Caco-2 (cell line): ENCODE measurements around the gene SQOR. TPM values are rescaled to one million over a fixed set of nuclear protein-coding genes. Genes with fewer than 3 reads are reported as not detected.

ENCODE experiments used
- BruUV-seq: library from RNA; stranded (reverse); fragments of 400-500 nt; replicated peaks from 2 replicates; lab custom pipeline; 2021; lab: Mats Ljungman, UMichigan
- CTCF ChIA-PET: fragments of 300-600 bp; sonication (Branson Sonifier 250); formaldehyde crosslinking; loops from one replicate; lab custom pipeline; 2022; ENCODE audit warnings: antibody characterized with exemption; lab: Charles Lee
- POLR2A ChIA-PET: fragments of 300-600 bp; sonication (Branson Sonifier 250); formaldehyde crosslinking; loops from one replicate; lab custom pipeline; 2022; ENCODE audit warnings: antibody characterized with exemption; lab: Charles Lee
- DNase-seq, 2 experiments: peaks; one replicate each; pipeline versions ENCODE4 v3.0.0 to v3.0.0-alpha.2; 2020 to 2022
- H3K27me3 ChIP-seq: replicated peaks from 2 replicates; pipeline ENCODE4 v1.6.0; 2011; ENCODE audit warnings: low read length; ENCODE audit not compliant: control insufficient read depth, insufficient read depth
- H3K36me3 ChIP-seq: 2 replicates; pipeline ENCODE4 v1.5.1; 2011; ENCODE audit warnings: low read length; ENCODE audit not compliant: control insufficient read depth, insufficient read depth
- H3K4me1 ChIP-seq: fragments of 250-450 bp; sonication (Bioruptor Pico); 2 replicates; pipeline ENCODE4 v1.5.1; 2020; ENCODE audit warnings: mild to moderate bottlenecking
- H3K4me3 ChIP-seq: 2 replicates; pipeline ENCODE4 v1.5.1; 2011; ENCODE audit warnings: low read depth, mild to moderate bottlenecking, control low read depth, low read length
- H3K9me3 ChIP-seq: fragments of 250-450 bp; sonication (Bioruptor Pico); 2 replicates; pipeline ENCODE4 v1.5.1; 2020; ENCODE audit warnings: mild to moderate bottlenecking, moderate library complexity
- H3K27ac Mint-ChIP-seq: one replicate; pipeline ENCODE4 v1.8.0; 2022; ENCODE audit warnings: mixed read lengths; ENCODE audit not compliant: unreplicated experiment
- H3K27me3 Mint-ChIP-seq: one replicate; pipeline ENCODE4 v1.8.0; 2022; ENCODE audit warnings: mixed read lengths; ENCODE audit not compliant: insufficient read depth, unreplicated experiment
- H3K36me3 Mint-ChIP-seq: one replicate; pipeline ENCODE4 v1.8.0; 2022; ENCODE audit warnings: mild to moderate bottlenecking, mixed read lengths; ENCODE audit not compliant: insufficient read depth, unreplicated experiment
- H3K4me1 Mint-ChIP-seq: one replicate; pipeline ENCODE4 v1.8.0; 2022; ENCODE audit warnings: low read depth, mixed read lengths; ENCODE audit not compliant: unreplicated experiment
- H3K4me3 Mint-ChIP-seq: one replicate; pipeline ENCODE4 v1.8.0; 2022; ENCODE audit warnings: mild to moderate bottlenecking, moderate library complexity, mixed read lengths; ENCODE audit not compliant: unreplicated experiment
- H3K9me3 Mint-ChIP-seq: one replicate; pipeline ENCODE4 v1.8.0; 2022; ENCODE audit warnings: mixed read lengths; ENCODE audit not compliant: unreplicated experiment
- intact Hi-C: fragments of 100-400 bp; cut with micrococcal nuclease; formaldehyde crosslinking; loops from one replicate; pipeline ENCODE4 v1.10.0; 2022; ENCODE audit not compliant: unreplicated experiment
- total RNA-seq: library from RNA; stranded (reverse); gene quantifications from 2 replicates; pipeline ENCODE4 v1.2.3, GENCODE V29; 2022
- TF ChIP-seq, protein P1 (sequence below), 2 experiments: fragments of 200-600 bp in 1 of 2; IDR thresholded peaks; 1 replicate in 1 of 2; 2 replicates in 1 of 2; pipeline versions ENCODE4 v1.5.1 to v1.8.0; 2011 to 2022; ENCODE audit warnings: antibody characterized with exemption in 1 of 2, control low read depth in 1 of 2, inconsistent platforms in 1 of 2, low read depth in 1 of 2, low read length in 1 of 2, mild to moderate bottlenecking in 1 of 2, moderate library complexity in 1 of 2; ENCODE audit not compliant: insufficient read depth in 1 of 2, severe bottlenecking in 1 of 2, unreplicated experiment in 1 of 2

The SQOR gene
- total RNA-seq, 1 experiment from 2014 or later: 5.0 TPM

DNA sequence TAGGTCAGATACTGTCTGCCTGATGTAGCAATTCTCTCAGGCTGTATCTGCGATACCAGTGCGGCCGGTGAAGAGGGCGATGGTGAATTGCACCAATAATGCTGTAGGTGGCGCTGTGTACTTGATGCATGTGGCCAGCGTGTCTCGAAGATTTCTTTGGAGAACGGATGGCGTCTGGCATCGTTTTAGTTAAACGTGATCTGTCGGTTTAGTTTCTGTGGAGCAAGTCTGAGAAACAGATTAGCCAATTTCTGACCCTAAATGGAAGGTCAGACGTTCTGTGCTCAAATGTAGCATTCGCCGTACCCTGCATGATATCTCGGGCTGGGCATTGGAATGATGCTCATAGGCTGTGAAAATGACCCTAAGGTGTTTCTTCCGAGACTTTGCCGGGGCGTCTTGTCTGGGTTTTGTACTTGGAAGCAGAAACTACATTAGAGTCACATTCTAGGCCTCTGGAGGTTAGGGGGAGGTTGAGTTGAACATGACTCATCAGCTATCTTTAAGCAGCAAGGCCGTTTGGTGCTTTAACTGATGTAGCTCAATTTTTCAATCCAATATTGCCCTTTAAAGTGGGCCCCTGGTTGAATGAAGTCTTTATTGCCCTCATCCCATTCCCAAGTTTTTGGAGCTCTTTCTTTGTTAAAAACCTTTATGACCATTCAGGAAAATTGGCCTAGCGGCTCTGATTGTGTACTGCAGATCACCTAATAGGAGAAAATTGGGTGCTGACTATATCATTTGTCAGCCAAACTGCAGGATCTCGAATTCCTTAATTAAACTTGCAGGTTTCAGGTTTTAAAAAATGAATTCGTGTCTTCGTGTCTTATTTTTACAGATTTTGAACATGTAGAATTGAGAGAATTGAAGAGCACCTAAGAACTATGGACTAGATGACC lies 80.0 kb downstream of the SQOR start:
- Mint-ChIP-seq H3K9me3 (peaks cover 6% of the 10 kb centered on the region), H3K4me1 (peaks cover 5% of the 10 kb centered on the region), H3K36me3 (no peaks in the 10 kb centered on the region), H3K27me3 (peaks cover 5% of the 10 kb centered on the region), H3K27ac (no peak overlapping the region), H3K4me3 (no peak overlapping the region)
- Histone ChIP-seq H3K27me3 (no peaks in the 10 kb centered on the region), H3K36me3 (no peaks in the 10 kb centered on the region), H3K4me3 (no peak overlapping the region), H3K9me3 (no peaks in the 10 kb centered on the region), H3K4me1 (no peaks in the 10 kb centered on the region)
- TF ChIP-seq, protein P1, sequence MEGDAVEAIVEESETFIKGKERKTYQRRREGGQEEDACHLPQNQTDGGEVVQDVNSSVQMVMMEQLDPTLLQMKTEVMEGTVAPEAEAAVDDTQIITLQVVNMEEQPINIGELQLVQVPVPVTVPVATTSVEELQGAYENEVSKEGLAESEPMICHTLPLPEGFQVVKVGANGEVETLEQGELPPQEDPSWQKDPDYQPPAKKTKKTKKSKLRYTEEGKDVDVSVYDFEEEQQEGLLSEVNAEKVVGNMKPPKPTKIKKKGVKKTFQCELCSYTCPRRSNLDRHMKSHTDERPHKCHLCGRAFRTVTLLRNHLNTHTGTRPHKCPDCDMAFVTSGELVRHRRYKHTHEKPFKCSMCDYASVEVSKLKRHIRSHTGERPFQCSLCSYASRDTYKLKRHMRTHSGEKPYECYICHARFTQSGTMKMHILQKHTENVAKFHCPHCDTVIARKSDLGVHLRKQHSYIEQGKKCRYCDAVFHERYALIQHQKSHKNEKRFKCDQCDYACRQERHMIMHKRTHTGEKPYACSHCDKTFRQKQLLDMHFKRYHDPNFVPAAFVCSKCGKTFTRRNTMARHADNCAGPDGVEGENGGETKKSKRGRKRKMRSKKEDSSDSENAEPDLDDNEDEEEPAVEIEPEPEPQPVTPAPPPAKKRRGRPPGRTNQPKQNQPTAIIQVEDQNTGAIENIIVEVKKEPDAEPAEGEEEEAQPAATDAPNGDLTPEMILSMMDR (IDR thresholded peaks at IDR 0.05; ENCODE audit: insufficient read depth in 1 of 2, low read depth in 1 of 2, low read length in 1 of 2, severe bottlenecking in 1 of 2, unreplicated experiment in 1 of 2): peak; percentile 81 to 87
- peak; percentile 70 to 79 for DNase-seq
- POLR2A ChIA-PET: no interaction called here
- CTCF ChIA-PET: interaction anchor here (0.6 to 2.2 kb wide), 6 partner anchors 9 to 927 kb away, joined by 4 to 13 read pairs (median 6); no protein-coding TSS in a partner anchor
- intact Hi-C loops: loop anchor here (1.0 to 10.0 kb wide), 6 partner anchors 75 to 594 kb away; no protein-coding TSS in a partner anchor
- no TSS peak for BruUV-seq

GRCh38 chr15:45715528-45715927 lies 80.7 kb downstream of the SQOR start:
- POLR2A ChIA-PET: no interaction called here
- no TSS peak for BruUV-seq

DNA sequence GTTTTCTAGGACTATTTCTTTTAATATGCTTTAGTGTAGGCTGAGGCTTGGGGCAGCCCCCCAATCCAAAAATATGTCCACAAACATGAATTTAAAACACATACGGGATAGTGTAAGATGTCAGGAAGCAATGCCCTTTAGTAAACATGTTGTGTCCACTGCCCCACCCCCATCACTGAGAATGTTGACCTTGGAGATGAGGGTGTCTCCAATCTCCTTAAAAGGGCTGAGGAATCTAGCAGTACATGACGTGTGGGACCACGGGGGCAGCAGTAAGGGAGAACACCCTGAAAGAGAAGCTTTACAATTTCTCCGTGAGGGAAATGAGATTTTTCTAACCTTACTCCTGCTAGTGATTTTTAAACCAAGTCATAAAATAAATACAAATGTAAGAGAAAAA lies 84.7 kb downstream of the SQOR start:
- ChIA-PET POLR2A (no interaction called here), CTCF (no interaction called here)
- H3K27me3 Mint-ChIP-seq: peaks cover under 1% of the 10 kb centered on the region
- H3K36me3 Mint-ChIP-seq: no peaks in the 10 kb centered on the region
- peaks cover 8% of the 10 kb centered on the region for H3K4me1 Mint-ChIP-seq
- DNase-seq: no peak
- BruUV-seq: no TSS peak
- Histone ChIP-seq H3K4me3 (no peak overlapping the region), H3K36me3 (no peaks in the 10 kb centered on the region), H3K27me3 (no peaks in the 10 kb centered on the region), H3K9me3 (no peaks in the 10 kb centered on the region), H3K4me1 (no peaks in the 10 kb centered on the region)
- H3K4me3 Mint-ChIP-seq: no peak overlapping the region
- H3K9me3 Mint-ChIP-seq: peaks cover 11% of the 10 kb centered on the region
- TF ChIP-seq, protein P1 (IDR thresholded peaks at IDR 0.05; ENCODE audit: insufficient read depth in 1 of 2, low read depth in 1 of 2, low read length in 1 of 2, severe bottlenecking in 1 of 2, unreplicated experiment in 1 of 2): no peak
- H3K27ac Mint-ChIP-seq: no peak overlapping the region
- intact Hi-C loops: loop anchor here (10.0 kb wide), 1 partner anchor 225 kb away; no protein-coding TSS in a partner anchor

More at GRCh38 chr15:45715528-45715927, 80.7 kb downstream of the SQOR start:
- H3K4me3 ChIP-seq: no peak overlapping the region
- H3K27ac Mint-ChIP-seq: no peak overlapping the region
- TF ChIP-seq, protein P1 (IDR thresholded peaks at IDR 0.05; ENCODE audit: insufficient read depth in 1 of 2, low read depth in 1 of 2, low read length in 1 of 2, severe bottlenecking in 1 of 2, unreplicated experiment in 1 of 2): peak; percentile 40 to 44
- H3K27me3 Mint-ChIP-seq: peaks cover 5% of the 10 kb centered on the region
- H3K4me1 Mint-ChIP-seq: peaks cover 8% of the 10 kb centered on the region
- no peaks in the 10 kb centered on the region for H3K4me1 ChIP-seq
- no peaks in the 10 kb centered on the region for H3K27me3 ChIP-seq
- no peaks in the 10 kb centered on the region for H3K9me3 ChIP-seq
- peaks cover 11% of the 10 kb centered on the region for H3K9me3 Mint-ChIP-seq
- H3K36me3 ChIP-seq: no peaks in the 10 kb centered on the region
- no peak overlapping the region for H3K4me3 Mint-ChIP-seq
- intact Hi-C loops: loop anchor here (1.0 to 10.0 kb wide), 6 partner anchors 75 to 594 kb away; no protein-coding TSS in a partner anchor
- no peaks in the 10 kb centered on the region for H3K36me3 Mint-ChIP-seq
- CTCF ChIA-PET: interaction anchor here (0.6 to 2.2 kb wide), 6 partner anchors 10 to 121 kb away, joined by 3 to 13 read pairs (median 8); no protein-coding TSS in a partner anchor
- DNase-seq: peak in 1 of 2 experiments; percentile 19
